Vagina (tissue), 2 donors: ENCODE results near the gene ATP5F1D.

Experiments used
- CTCF ChIP-seq, 3 experiments: fragments of 450-650 bp in 2 of 3; fragments of 200-600 bp in 1 of 3; sonication (generic) in 1 of 3; IDR thresholded peaks; one replicate each; pipeline ENCODE4 v1.5.1; 2017 to 2019; ENCODE audit warnings: antibody characterized with exemption in 3 of 3, mild to moderate bottlenecking in 2 of 3, moderate library complexity in 2 of 3
- POLR2A ChIP-seq, 2 donors: fragments of 450-650 bp; IDR thresholded peaks; one replicate each; pipeline ENCODE4 v1.6.1; 2017; ENCODE audit warnings: antibody characterized with exemption in 2 of 2, mild to moderate bottlenecking in 2 of 2, moderate library complexity in 2 of 2
- POLR2AphosphoS5 ChIP-seq, 2 donors: sonication (generic); formaldehyde crosslinking; IDR thresholded peaks; one replicate each; pipeline ENCODE4 v1.9.0; 2017; ENCODE audit warnings: antibody characterized with exemption in 2 of 2, mild to moderate bottlenecking in 2 of 2, low read depth in 1 of 2; ENCODE audit not compliant: insufficient read depth in 1 of 2

DNA sequence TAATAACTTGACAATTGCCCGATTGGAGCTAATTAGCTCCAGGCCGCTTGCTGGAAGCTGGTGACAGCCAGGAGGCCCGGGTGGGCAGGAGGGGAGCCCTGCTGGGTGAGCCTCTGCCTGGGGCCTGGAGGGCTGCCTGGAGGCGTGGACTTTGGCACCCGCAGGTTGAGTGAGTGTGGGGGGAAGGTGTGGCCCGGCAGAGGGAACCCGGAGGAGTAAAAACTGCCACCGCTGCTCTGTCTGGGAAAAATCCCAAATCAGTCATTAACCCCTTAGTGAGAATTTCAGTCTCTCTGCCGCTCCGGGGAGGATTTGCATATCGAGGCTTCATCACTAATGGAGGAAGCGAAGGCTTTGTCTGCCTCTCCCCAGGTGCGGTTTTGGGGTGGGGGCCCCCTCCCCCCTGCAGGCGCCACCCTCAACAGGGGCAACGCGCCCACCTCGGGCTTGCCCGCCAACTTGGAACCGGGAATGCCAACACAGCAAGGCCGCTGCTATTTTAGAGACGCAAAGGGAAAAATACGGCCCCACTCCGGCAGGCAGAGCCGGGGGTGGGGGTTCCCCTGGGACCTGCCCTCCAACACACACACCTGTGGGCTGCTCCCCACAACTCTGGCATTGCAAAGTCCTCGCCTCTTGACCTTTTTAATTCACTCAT lies 50.3 kb downstream of the ATP5F1D start:
- TF ChIP-seq POLR2AphosphoS5 (IDR thresholded peaks at IDR 0.05; ENCODE audit: insufficient read depth in 1 of 2, low read depth in 1 of 2), result no peak
- TF ChIP-seq CTCF (IDR thresholded peaks at IDR 0.05), result no peak
- TF ChIP-seq POLR2A (IDR thresholded peaks at IDR 0.05), result no peak
